NCI-H2029 (cell line): Measurements from ENCODE around the gene LDLR.
"Not testable (repeated sequence)": the region's sequence is repeated elsewhere in the genome, so short reads cannot be mapped to it uniquely, and the experiment has no call there.

Experiments used
- DNase-seq: peaks from one replicate; lab custom pipeline; 2025; lab: John Stamatoyannopoulos, UW

Gene LDLR

GRCh38 chr19:11105014-11105636 lies 15.9 kb downstream of the LDLR start:
- DNase-seq, result no peak

GRCh38 chr19:11106477-11106876 lies 17.2 kb downstream of the LDLR start:
- no peak for DNase-seq

DNA sequence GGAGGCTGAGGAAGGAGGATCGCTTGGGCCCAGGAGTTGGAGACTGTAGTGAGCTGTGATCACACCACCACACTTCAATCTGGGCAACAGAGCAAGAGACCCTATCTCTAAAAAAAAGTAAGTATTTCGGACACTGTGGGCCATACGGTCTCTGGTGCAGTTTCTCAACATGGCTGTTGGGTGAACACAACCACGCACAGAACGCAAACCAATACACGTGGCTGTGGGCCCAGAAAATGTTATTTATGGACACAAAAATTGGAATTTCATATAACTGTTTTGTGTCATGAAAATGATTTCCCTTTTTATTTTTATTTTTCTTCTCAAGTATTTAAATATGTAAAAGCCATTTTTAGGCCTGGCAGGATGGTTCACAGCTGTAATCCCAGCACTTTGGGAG lies 19.5 kb downstream of the LDLR start:
- no peak for DNase-seq

GRCh38 chr19:11111117-11111770 lies 22.0 kb downstream of the LDLR start:
- DNase-seq, result no peak

DNA sequence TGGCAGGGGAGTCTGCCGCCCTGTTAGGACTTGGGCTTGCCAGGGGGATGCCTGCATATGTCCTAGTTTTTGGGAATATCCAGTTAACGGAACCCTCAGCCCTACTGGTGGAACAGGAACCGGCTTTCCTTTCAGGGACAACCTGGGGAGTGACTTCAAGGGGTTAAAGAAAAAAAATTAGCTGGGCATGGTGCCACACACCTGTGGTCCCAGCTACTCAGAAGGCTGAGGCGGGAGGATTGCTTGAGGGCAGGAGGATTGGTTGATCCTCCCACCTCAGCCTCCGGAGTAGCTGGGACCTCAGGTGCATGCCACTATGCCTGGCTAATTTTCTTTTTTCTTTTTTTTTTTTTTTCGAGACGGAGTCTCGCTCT lies 22.5 kb downstream of the LDLR start:
- no peak for DNase-seq

- DNase-seq, result no peak
Measured at GRCh38 chr19:11113140-11113708, 24.0 kb downstream of the LDLR start.

GRCh38 chr19:11115042-11115441 lies 25.8 kb downstream of the LDLR start:
- DNase-seq, result no peak

DNA sequence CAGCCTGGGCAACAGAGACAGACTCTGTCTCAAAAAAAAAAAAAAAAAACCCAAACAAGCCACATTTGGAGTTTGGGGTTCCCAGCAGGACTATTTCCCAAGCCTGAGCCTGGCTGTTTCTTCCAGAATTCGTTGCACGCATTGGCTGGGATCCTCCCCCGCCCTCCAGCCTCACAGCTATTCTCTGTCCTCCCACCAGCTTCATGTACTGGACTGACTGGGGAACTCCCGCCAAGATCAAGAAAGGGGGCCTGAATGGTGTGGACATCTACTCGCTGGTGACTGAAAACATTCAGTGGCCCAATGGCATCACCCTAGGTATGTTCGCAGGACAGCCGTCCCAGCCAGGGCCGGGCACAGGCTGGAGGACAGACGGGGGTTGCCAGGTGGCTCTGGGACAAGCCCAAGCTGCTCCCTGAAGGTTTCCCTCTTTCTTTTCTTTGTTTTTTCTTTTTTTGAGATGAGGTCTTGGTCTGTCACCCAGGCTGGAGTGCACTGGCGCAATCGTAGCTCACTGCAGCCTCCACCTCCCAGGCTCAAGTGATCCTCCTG lies 26.7 kb downstream of the LDLR start:
- no peak for DNase-seq

- DNase-seq, result no peak
Measured at GRCh38 chr19:11116507-11116906, 27.2 kb downstream of the LDLR start.

- not testable (repeated sequence) for DNase-seq
Measured at GRCh38 chr19:11121963-11122362, 32.7 kb downstream of the LDLR start.

- DNase-seq, result no peak
Measured at GRCh38 chr19:11123114-11123513, 33.9 kb downstream of the LDLR start.

DNA sequence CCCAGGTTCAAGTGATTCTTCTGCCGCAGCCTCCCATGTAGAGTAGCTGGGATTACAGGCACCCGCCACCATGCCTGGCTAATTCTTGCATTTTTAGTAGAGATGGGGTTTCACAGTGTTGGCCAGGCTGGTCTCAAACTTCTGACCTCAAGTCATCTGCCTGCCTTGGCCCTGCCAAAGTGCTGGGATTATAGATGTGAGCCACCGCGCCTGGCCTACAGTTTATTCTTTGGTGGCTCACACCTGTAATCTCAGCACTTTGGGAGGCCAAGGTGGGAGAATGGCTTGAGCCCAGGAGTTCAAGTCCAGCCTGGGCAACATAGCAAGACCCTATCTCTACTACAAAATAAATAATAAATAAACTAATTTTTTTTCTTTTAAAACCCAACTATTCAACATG lies 34.9 kb downstream of the LDLR start:
- not testable (repeated sequence) for DNase-seq

DNA sequence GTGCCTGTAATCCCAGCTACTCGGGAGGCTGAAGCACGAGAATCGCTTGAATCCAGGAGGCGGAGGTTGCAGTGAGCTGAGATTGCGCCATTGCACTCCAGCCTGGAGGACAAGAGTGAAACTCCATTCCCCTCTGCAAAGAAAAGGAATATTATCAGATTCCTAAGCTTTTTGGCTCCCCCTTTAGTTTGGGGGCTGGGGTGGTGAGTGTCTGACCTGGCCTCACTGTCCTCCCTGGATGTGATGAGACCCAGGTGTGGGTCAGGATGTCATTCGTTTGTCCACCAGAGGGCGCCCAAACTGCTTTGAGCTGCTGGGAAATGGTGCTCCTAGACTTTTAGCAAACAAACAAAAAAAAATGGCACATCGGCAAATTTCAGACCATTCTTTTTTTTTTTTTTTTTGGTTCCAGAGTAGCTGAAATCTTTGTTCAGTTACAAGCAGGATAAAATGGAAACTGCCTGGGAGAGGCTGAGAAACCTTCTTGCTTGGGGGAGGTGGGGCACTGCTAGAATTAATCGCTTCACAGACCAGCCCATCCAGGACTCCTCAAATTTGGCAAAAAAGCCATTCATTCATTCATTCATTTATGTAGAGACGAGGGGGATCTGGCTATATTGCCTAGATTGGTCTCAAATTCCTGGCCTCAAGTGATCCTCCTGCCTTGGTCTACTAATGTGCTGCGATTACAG lies 36.9 kb downstream of the LDLR start:
- DNase-seq, result peak; percentile 58

GRCh38 chr19:11127905-11128304 lies 38.6 kb downstream of the LDLR start:
- no peak for DNase-seq

- no peak for DNase-seq
Measured at GRCh38 chr19:11130824-11131455, 41.7 kb downstream of the LDLR start.

DNA sequence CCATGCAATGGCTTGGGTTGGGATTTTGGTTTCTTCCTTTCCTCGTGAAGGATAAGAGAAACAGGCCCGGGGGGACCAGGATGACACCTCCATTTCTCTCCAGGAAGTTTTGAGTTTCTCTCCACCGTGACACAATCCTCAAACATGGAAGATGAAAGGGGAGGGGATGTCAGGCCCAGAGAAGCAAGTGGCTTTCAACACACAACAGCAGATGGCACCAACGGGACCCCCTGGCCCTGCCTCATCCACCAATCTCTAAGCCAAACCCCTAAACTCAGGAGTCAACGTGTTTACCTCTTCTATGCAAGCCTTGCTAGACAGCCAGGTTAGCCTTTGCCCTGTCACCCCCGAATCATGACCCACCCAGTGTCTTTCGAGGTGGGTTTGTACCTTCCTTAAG lies 42.2 kb downstream of the LDLR start:
- no peak for DNase-seq

GRCh38 chr19:11136400-11137101 lies 47.3 kb downstream of the LDLR start:
- DNase-seq, result no peak

DNA sequence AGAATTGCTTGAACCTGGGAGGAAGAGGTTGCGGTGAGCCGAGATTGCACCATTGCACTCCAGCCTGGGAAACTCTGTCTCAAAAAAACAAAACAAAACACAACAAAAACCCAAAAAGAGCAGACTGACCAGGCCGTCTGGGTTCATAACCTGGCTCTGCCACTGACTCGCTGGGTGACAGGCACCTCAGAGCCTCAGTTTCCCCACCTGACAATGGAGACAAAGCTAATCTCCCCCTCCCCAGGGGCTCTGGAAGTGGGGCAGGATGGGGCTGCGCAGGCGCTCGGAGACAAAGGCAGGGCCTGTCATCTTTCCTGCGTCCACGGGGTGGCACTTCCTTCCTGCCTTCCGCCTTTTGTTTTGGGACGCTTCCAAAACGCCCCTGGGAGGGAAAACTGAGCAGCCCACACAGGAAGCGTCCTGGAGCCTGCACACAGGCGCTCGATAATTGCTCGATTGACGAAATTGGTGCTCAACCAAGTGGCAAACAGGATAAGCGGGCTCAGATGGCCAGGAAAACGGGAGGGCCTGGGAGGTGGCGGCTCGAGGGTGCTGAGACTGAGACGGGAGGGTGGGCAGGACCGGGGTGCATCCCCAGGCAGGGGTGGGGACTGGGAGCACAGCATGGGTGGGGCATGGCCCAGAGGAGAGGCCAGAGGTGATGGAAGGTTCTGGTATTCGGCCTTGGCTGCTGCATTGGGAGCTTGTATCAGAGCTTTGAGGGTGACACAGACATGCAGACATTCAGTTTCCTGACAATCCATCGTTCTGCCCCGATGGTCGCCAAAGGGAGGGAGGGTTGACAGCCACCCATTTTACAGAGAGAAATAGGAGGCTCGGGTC lies 48.5 kb downstream of the LDLR start:
- DNase-seq, result peak; percentile 79

- DNase-seq, result no peak
Measured at GRCh38 chr19:11138601-11139300, 49.5 kb downstream of the LDLR start.

DNA sequence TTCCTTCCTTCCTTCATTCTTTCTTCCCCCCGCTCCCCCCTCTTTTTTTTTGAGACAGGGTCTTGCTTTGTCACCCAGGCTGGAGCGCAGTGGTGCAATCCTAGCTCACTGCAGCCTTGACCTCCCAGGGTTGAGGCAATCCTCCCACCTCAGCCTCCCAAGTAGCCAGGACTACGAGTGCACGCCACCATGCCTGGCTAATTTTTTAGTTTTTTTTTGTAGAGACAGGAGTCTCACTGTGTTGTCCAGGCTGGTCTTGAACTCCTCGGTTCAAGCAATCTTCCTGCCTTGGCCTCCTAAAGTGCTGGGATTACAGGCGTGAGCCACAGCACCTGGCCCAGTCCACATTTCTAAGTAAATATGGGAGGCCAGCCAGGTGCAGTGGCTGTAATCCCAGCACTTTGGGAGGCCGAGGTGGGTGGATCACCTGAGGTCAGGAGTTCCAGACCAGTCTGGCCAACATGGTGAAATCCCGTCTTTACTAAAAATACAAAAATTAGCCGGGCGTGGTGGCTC lies 50.8 kb downstream of the LDLR start:
- not testable (repeated sequence) for DNase-seq
